Stimulated activated memory B cell treated with anti-CD40 and anti-IgM and Interleukin-4, amounts not matched to agents 10 μg/mL and 1 μg/mL and 100 μg/mL, for 72 hours (primary cell): ENCODE data around the gene EIF5A2.
"Not testable (repeated sequence)": the region's sequence is repeated elsewhere in the genome, so short reads cannot be mapped to it uniquely, and the experiment has no call there.

Experiments used
- ATAC-seq: fragments of 150-1000 bp; cut with Tn5 transposase; 2 replicates; pipeline ENCODE4 v1.10.0; 2021
- H3K27ac Mint-ChIP-seq: one replicate; pipeline ENCODE4 v1.8.0; 2022; ENCODE audit warnings: mild to moderate bottlenecking, mixed read lengths
- H3K27me3 Mint-ChIP-seq: one replicate; pipeline ENCODE4 v1.8.0; 2022; ENCODE audit warnings: mixed read lengths
- H3K36me3 Mint-ChIP-seq: one replicate; pipeline ENCODE4 v1.8.0; 2022; ENCODE audit warnings: mixed read lengths
- H3K4me1 Mint-ChIP-seq: one replicate; pipeline ENCODE4 v1.8.0; 2022; ENCODE audit warnings: mixed read lengths
- H3K4me3 Mint-ChIP-seq: one replicate; pipeline ENCODE4 v1.8.0; 2022; ENCODE audit warnings: mild to moderate bottlenecking, moderate library complexity, mixed read lengths
- H3K9me3 Mint-ChIP-seq: one replicate; pipeline ENCODE4 v1.8.0; 2022; ENCODE audit warnings: mixed read lengths

EIF5A2 gene

GRCh38 chr3:170909129-170909903, 879 bp upstream of the EIF5A2 start:
- no peaks in the 10 kb centered on the region for H3K27me3 Mint-ChIP-seq
- peaks cover 5% of the 10 kb centered on the region for H3K9me3 Mint-ChIP-seq
- no peaks in the 10 kb centered on the region for H3K36me3 Mint-ChIP-seq
- peak overlapping the region; percentile 86 for H3K27ac Mint-ChIP-seq
- peak overlapping the region; percentile 99 for H3K4me3 Mint-ChIP-seq
- peaks cover 12% of the 10 kb centered on the region for H3K4me1 Mint-ChIP-seq
- no peak for ATAC-seq

GRCh38 chr3:170907637-170908234, 701 bp downstream of the EIF5A2 start:
- peak overlapping the region; percentile 86 for H3K27ac Mint-ChIP-seq
- H3K27me3 Mint-ChIP-seq = no peaks in the 10 kb centered on the region
- H3K4me1 Mint-ChIP-seq = peaks cover 12% of the 10 kb centered on the region
- H3K36me3 Mint-ChIP-seq = peaks cover 5% of the 10 kb centered on the region
- peaks cover 5% of the 10 kb centered on the region for H3K9me3 Mint-ChIP-seq
- ATAC-seq = no peak
- peak overlapping the region; percentile 99 for H3K4me3 Mint-ChIP-seq

- H3K27ac Mint-ChIP-seq = no peak overlapping the region
- no peak overlapping the region for H3K4me3 Mint-ChIP-seq
- peaks cover 11% of the 10 kb centered on the region for H3K36me3 Mint-ChIP-seq
- no peaks in the 10 kb centered on the region for H3K27me3 Mint-ChIP-seq
- peaks cover 12% of the 10 kb centered on the region for H3K4me1 Mint-ChIP-seq
- ATAC-seq = no peak
- H3K9me3 Mint-ChIP-seq = peaks cover 5% of the 10 kb centered on the region
Measured at GRCh38 chr3:170905862-170906261, 2.6 kb downstream of the EIF5A2 start.

GRCh38 chr3:170903123-170903522, 5.3 kb downstream of the EIF5A2 start:
- ATAC-seq = no peak
- H3K36me3 Mint-ChIP-seq = peaks cover 23% of the 10 kb centered on the region
- no peaks in the 10 kb centered on the region for H3K9me3 Mint-ChIP-seq
- H3K4me3 Mint-ChIP-seq = no peak overlapping the region
- no peaks in the 10 kb centered on the region for H3K27me3 Mint-ChIP-seq
- no peak overlapping the region for H3K27ac Mint-ChIP-seq
- H3K4me1 Mint-ChIP-seq = peaks cover 7% of the 10 kb centered on the region

GRCh38 chr3:170899455-170899854, 9.0 kb downstream of the EIF5A2 start:
- Mint-ChIP-seq H3K27me3 (no peaks in the 10 kb centered on the region), H3K9me3 (peaks cover 4% of the 10 kb centered on the region), H3K36me3 (peaks cover 42% of the 10 kb centered on the region), H3K4me1 (no peaks in the 10 kb centered on the region), H3K4me3 (no peak overlapping the region), H3K27ac (no peak overlapping the region)
- ATAC-seq = no peak

- peaks cover 4% of the 10 kb centered on the region for H3K9me3 Mint-ChIP-seq
- no peak for ATAC-seq
- no peaks in the 10 kb centered on the region for H3K4me1 Mint-ChIP-seq
- H3K4me3 Mint-ChIP-seq = no peak overlapping the region
- H3K27ac Mint-ChIP-seq = no peak overlapping the region
- H3K36me3 Mint-ChIP-seq = peaks cover 39% of the 10 kb centered on the region
- H3K27me3 Mint-ChIP-seq = no peaks in the 10 kb centered on the region
Measured at GRCh38 chr3:170897978-170898377, 10.5 kb downstream of the EIF5A2 start.

- not testable (repeated sequence) for H3K4me3 Mint-ChIP-seq
- peaks cover 36% of the 10 kb centered on the region for H3K36me3 Mint-ChIP-seq
Measured at GRCh38 chr3:170897199-170897598, 11.2 kb downstream of the EIF5A2 start.

GRCh38 chr3:170896781-170897180, 11.7 kb downstream of the EIF5A2 start:
- no peaks in the 10 kb centered on the region for H3K4me1 Mint-ChIP-seq
- no peaks in the 10 kb centered on the region for H3K27me3 Mint-ChIP-seq
- H3K4me3 Mint-ChIP-seq = no peak overlapping the region
- H3K27ac Mint-ChIP-seq = no peak overlapping the region
- peaks cover 32% of the 10 kb centered on the region for H3K36me3 Mint-ChIP-seq
- H3K9me3 Mint-ChIP-seq = peaks cover 4% of the 10 kb centered on the region
- no peak for ATAC-seq

More at GRCh38 chr3:170897199-170897598, 11.2 kb downstream of the EIF5A2 start:
- H3K27me3 Mint-ChIP-seq, H3K27ac Mint-ChIP-seq, ATAC-seq, H3K4me1 Mint-ChIP-seq, H3K9me3 Mint-ChIP-seq: not testable (repeated sequence)

- not testable (repeated sequence) for H3K27me3 Mint-ChIP-seq, H3K4me1 Mint-ChIP-seq, H3K4me3 Mint-ChIP-seq, H3K27ac Mint-ChIP-seq, ATAC-seq, H3K9me3 Mint-ChIP-seq
- peaks cover 33% of the 10 kb centered on the region for H3K36me3 Mint-ChIP-seq
Measured at GRCh38 chr3:170896333-170896732, 12.1 kb downstream of the EIF5A2 start.

GRCh38 chr3:170893895-170894294, 14.5 kb downstream of the EIF5A2 start:
- Mint-ChIP-seq H3K27ac (no peak overlapping the region), H3K36me3 (peaks cover 28% of the 10 kb centered on the region), H3K9me3 (peaks cover 4% of the 10 kb centered on the region), H3K4me1 (no peaks in the 10 kb centered on the region), H3K27me3 (no peaks in the 10 kb centered on the region), H3K4me3 (no peak overlapping the region)
- no peak for ATAC-seq

- no peak for ATAC-seq
- Mint-ChIP-seq H3K36me3 (peaks cover 4% of the 10 kb centered on the region), H3K4me3 (no peak overlapping the region), H3K9me3 (no peaks in the 10 kb centered on the region), H3K4me1 (no peaks in the 10 kb centered on the region), H3K27ac (no peak overlapping the region), H3K27me3 (peaks cover 18% of the 10 kb centered on the region)
Measured at GRCh38 chr3:170889630-170890029, 18.8 kb downstream of the EIF5A2 start.

- Mint-ChIP-seq H3K27me3 (peaks cover 18% of the 10 kb centered on the region), H3K36me3 (peaks cover 4% of the 10 kb centered on the region), H3K4me3 (no peak overlapping the region), H3K27ac (no peak overlapping the region), H3K9me3 (no peaks in the 10 kb centered on the region), H3K4me1 (no peaks in the 10 kb centered on the region)
- ATAC-seq = no peak
Measured at GRCh38 chr3:170889132-170889531, 19.3 kb downstream of the EIF5A2 start.

GRCh38 chr3:170884109-170884930, 24.1 kb downstream of the EIF5A2 start:
- H3K36me3 Mint-ChIP-seq, H3K4me3 Mint-ChIP-seq: not testable (repeated sequence)

GRCh38 chr3:170878688-170879087, 29.7 kb downstream of the EIF5A2 start:
- not testable (repeated sequence) for H3K4me1 Mint-ChIP-seq, H3K27me3 Mint-ChIP-seq, H3K36me3 Mint-ChIP-seq, H3K4me3 Mint-ChIP-seq, ATAC-seq, H3K27ac Mint-ChIP-seq, H3K9me3 Mint-ChIP-seq

More at GRCh38 chr3:170884109-170884930, 24.1 kb downstream of the EIF5A2 start:
- peaks cover 18% of the 10 kb centered on the region for H3K27me3 Mint-ChIP-seq
- H3K9me3 Mint-ChIP-seq, H3K4me1 Mint-ChIP-seq, H3K27ac Mint-ChIP-seq, ATAC-seq: not testable (repeated sequence)

- not testable (repeated sequence) for ATAC-seq, H3K9me3 Mint-ChIP-seq, H3K4me3 Mint-ChIP-seq, H3K4me1 Mint-ChIP-seq, H3K36me3 Mint-ChIP-seq, H3K27ac Mint-ChIP-seq, H3K27me3 Mint-ChIP-seq
Measured at GRCh38 chr3:170877311-170877710, 31.1 kb downstream of the EIF5A2 start.
